Measurements from ENCODE around the gene IL22RA1. TPM values are rescaled to one million over a fixed set of nuclear protein-coding genes. Genes with fewer than 3 reads are reported as not detected.

IL22RA1 gene
- total RNA-seq, 1 donor from 2014 or later = not detected

DNA sequence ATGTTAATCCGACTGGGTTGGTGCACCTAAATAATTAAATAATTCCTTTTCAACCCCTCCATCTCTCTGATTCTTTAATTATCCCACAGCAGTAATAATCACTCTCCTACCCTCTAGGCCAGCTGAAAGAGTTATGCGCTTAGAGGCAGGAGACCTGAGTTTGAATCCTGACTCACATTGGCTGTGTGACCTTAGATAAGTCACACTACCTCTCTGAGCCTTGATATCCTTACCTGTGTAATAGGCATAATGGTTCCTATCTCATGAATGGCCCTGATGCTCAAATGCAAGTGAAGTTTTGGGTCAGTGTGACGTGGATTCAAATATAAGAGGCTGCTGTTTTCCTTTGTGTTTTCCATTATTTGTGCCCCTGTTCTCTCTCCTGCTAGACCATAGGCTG is 39.1 kb downstream of the IL22RA1 start:
- H3K9me3 Mint-ChIP-seq = no peaks in the 10 kb centered on the region
- no peak overlapping the region for H3K27ac Mint-ChIP-seq
- Histone ChIP-seq H3K4me2 (no peak overlapping the region), H3K4me3 (no peak overlapping the region), H3K36me3 (no peaks in the 10 kb centered on the region), H3K27me3 (no peaks in the 10 kb centered on the region), H3K79me2 (ENCODE audit: low read depth) (no peaks in the 10 kb centered on the region), H3K27ac (no peak overlapping the region), H3K9ac (no peak overlapping the region), H3K9me3 (ENCODE audit: low read depth) (no peaks in the 10 kb centered on the region), H3K4me1 (peaks cover 11% of the 10 kb centered on the region), H4K20me1 (ENCODE audit: low read depth) (no peaks in the 10 kb centered on the region), H2AFZ (replicated peaks) (no peak overlapping the region), H3F3A (ENCODE audit: low read depth) (no peaks in the 10 kb centered on the region)
- peaks cover 3% of the 10 kb centered on the region for H3K27me3 Mint-ChIP-seq (ENCODE audit: insufficient read depth, low read depth)
- no peaks in the 10 kb centered on the region for H3K36me3 Mint-ChIP-seq
- no peak overlapping the region for H3K4me3 Mint-ChIP-seq
- no peak for DNase-seq (ENCODE audit: low spot score)
- TF ChIP-seq EZH2phosphoT487 (IDR thresholded peaks at IDR 0.05) (no peak), EZH2 (IDR thresholded peaks at IDR 0.05) (no peak)
- TF ChIP-seq, protein P1, sequence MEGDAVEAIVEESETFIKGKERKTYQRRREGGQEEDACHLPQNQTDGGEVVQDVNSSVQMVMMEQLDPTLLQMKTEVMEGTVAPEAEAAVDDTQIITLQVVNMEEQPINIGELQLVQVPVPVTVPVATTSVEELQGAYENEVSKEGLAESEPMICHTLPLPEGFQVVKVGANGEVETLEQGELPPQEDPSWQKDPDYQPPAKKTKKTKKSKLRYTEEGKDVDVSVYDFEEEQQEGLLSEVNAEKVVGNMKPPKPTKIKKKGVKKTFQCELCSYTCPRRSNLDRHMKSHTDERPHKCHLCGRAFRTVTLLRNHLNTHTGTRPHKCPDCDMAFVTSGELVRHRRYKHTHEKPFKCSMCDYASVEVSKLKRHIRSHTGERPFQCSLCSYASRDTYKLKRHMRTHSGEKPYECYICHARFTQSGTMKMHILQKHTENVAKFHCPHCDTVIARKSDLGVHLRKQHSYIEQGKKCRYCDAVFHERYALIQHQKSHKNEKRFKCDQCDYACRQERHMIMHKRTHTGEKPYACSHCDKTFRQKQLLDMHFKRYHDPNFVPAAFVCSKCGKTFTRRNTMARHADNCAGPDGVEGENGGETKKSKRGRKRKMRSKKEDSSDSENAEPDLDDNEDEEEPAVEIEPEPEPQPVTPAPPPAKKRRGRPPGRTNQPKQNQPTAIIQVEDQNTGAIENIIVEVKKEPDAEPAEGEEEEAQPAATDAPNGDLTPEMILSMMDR (IDR thresholded peaks at IDR 0.05) = no peak
- H3K4me1 Mint-ChIP-seq = peaks cover 22% of the 10 kb centered on the region

DNA sequence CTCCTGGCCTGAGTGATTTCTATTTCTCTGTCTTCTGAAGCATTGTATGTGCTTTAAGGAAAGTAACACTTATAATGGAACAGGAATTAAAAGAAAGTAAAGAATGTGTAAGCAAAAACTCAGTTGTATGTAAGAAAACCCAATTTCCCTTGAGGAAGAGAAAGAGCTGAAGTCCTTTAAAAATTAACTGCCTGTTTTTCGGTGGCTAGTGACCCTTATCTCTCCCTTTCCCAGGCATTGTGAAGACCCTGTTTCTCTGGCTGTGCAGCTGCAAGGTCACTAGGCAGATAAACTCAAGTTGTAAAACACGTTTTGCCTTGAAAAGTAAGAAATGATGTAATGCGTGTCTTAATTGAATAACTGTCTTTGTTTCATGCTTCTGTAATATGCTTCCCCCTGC is 39.5 kb downstream of the IL22RA1 start:
- Histone ChIP-seq H3K4me1 (peaks cover 11% of the 10 kb centered on the region), H2AFZ (replicated peaks) (no peak overlapping the region), H3K27me3 (no peaks in the 10 kb centered on the region), H3K79me2 (ENCODE audit: low read depth) (no peaks in the 10 kb centered on the region), H3K27ac (no peak overlapping the region), H3K9ac (no peak overlapping the region), H3K4me3 (no peak overlapping the region), H3K9me3 (ENCODE audit: low read depth) (no peaks in the 10 kb centered on the region), H3F3A (ENCODE audit: low read depth) (no peaks in the 10 kb centered on the region), H4K20me1 (ENCODE audit: low read depth) (no peaks in the 10 kb centered on the region), H3K4me2 (no peak overlapping the region), H3K36me3 (no peaks in the 10 kb centered on the region)
- peaks cover 3% of the 10 kb centered on the region for H3K27me3 Mint-ChIP-seq (ENCODE audit: insufficient read depth, low read depth)
- H3K27ac Mint-ChIP-seq = no peak overlapping the region
- no peak for DNase-seq (ENCODE audit: low spot score)
- H3K4me3 Mint-ChIP-seq = no peak overlapping the region
- no peaks in the 10 kb centered on the region for H3K36me3 Mint-ChIP-seq
- peaks cover 22% of the 10 kb centered on the region for H3K4me1 Mint-ChIP-seq
- no peak for TF ChIP-seq EZH2phosphoT487 (IDR thresholded peaks at IDR 0.05)
- TF ChIP-seq EZH2 (IDR thresholded peaks at IDR 0.05) = no peak
- TF ChIP-seq, protein P1 (IDR thresholded peaks at IDR 0.05) = no peak
- H3K9me3 Mint-ChIP-seq = no peaks in the 10 kb centered on the region

DNA sequence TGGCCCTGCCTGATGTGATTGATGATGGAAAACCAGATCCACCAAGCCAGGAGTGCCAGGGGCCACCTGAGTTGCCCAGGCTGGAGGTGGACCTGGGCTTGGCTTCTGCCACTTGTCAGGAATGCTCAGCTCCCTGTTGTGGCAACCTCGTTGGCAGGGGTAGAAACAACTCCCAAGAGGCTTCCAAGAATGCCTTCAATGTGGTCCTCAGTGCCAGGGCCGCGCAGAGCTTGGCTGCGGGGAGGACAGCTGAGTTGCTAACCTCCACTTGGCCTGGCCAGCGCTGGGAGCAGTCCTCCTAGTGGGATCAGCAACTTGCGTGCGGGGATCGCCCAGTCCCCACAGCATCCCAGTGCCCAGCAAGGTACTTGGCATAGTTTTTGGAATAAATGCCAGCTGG is 40.0 kb downstream of the IL22RA1 start:
- Histone ChIP-seq H3K27me3 (no peaks in the 10 kb centered on the region), H3K4me2 (no peak overlapping the region), H3K9ac (no peak overlapping the region), H3F3A (ENCODE audit: low read depth) (no peaks in the 10 kb centered on the region), H3K9me3 (ENCODE audit: low read depth) (no peaks in the 10 kb centered on the region), H4K20me1 (ENCODE audit: low read depth) (no peaks in the 10 kb centered on the region), H3K4me1 (peaks cover 11% of the 10 kb centered on the region), H3K36me3 (no peaks in the 10 kb centered on the region), H3K4me3 (no peak overlapping the region), H2AFZ (replicated peaks) (no peak overlapping the region), H3K27ac (no peak overlapping the region), H3K79me2 (ENCODE audit: low read depth) (no peaks in the 10 kb centered on the region)
- Mint-ChIP-seq H3K4me1 (peaks cover 22% of the 10 kb centered on the region), H3K4me3 (no peak overlapping the region), H3K27ac (no peak overlapping the region), H3K36me3 (no peaks in the 10 kb centered on the region), H3K27me3 (ENCODE audit: insufficient read depth, low read depth) (peaks cover 3% of the 10 kb centered on the region), H3K9me3 (no peaks in the 10 kb centered on the region)
- TF ChIP-seq EZH2 (IDR thresholded peaks at IDR 0.05) (no peak), EZH2phosphoT487 (IDR thresholded peaks at IDR 0.05) (no peak)
- TF ChIP-seq, protein P1 (IDR thresholded peaks at IDR 0.05) = no peak
- DNase-seq (ENCODE audit: low spot score) = no peak
